Bronchial epithelial cell (primary cell): ENCODE results near the gene MPC2. TPM values are rescaled to one million over a fixed set of nuclear protein-coding genes. Genes with fewer than 3 reads are reported as not detected.
"Not testable (repeated sequence)": the region's sequence is repeated elsewhere in the genome, so short reads cannot be mapped to it uniquely, and the experiment has no call there.

ENCODE experiments used
- DNase-seq: peaks from one replicate; pipeline ENCODE4 v3.0.0-alpha.2; 2010; ENCODE audit warnings: low read depth
- FAIRE-seq: peaks from 2 replicates; lab custom pipeline; 2011; peaks lifted over from hg19 to GRCh38; lab: Jason Lieb, UNC
- H3K27me3 ChIP-seq: 2 replicates; pipeline ENCODE4 v1.5.1; 2011; ENCODE audit warnings: low read length; ENCODE audit not compliant: control insufficient read depth, insufficient read depth
- H3K36me3 ChIP-seq: 2 replicates; pipeline ENCODE4 v1.5.1; 2011; ENCODE audit warnings: low read length; ENCODE audit not compliant: control insufficient read depth, insufficient read depth
- H3K4me3 ChIP-seq: 2 replicates; pipeline ENCODE4 v1.5.1; 2011; ENCODE audit warnings: mild to moderate bottlenecking, low read depth, low read length, control low read depth
- CTCF ChIP-seq: IDR thresholded peaks from 2 replicates; pipeline ENCODE4 v1.5.1; 2011; ENCODE audit warnings: mild to moderate bottlenecking, moderate library complexity, low read length, control low read depth, inconsistent platforms; ENCODE audit not compliant: insufficient read depth, severe bottlenecking
- total RNA-seq: library from RNA; depleted of rRNA; stranded (reverse); fragments of >200 nt; gene quantifications from 2 replicates; pipeline ENCODE4 v1.2.1, GENCODE V29; 2014

Gene MPC2
- total RNA-seq, 1 donor from 2014 or later: 10.8 TPM

- no peak overlapping the region for H3K4me3 ChIP-seq
- TF ChIP-seq CTCF: no peak
- no peaks in the 10 kb centered on the region for H3K27me3 ChIP-seq
- no peaks in the 10 kb centered on the region for H3K36me3 ChIP-seq
- FAIRE-seq: no peak
- no peak for DNase-seq
Measured at GRCh38 chr1:167871331-167871730, 65.5 kb downstream of the MPC2 start.

GRCh38 chr1:167869157-167870001, 67.5 kb downstream of the MPC2 start:
- not testable (repeated sequence) for H3K4me3 ChIP-seq, H3K36me3 ChIP-seq, H3K27me3 ChIP-seq, FAIRE-seq
- peak; percentile 13 for DNase-seq

- not testable (repeated sequence) for H3K27me3 ChIP-seq, H3K4me3 ChIP-seq, H3K36me3 ChIP-seq, FAIRE-seq, DNase-seq
Measured at GRCh38 chr1:167866739-167867414, 70.0 kb downstream of the MPC2 start.

Other genes with a start within 250 kb of the MPC2 start
- gene MPZL1, start 215.1 kb downstream of the MPC2 start, total RNA-seq: 69.8 and 95.6 TPM in 2 replicates
- gene ADCY10, start 22.9 kb downstream of the MPC2 start, total RNA-seq: 0.26 TPM in 2 replicates
- 28.2 and 34.6 TPM in 2 replicates for gene DCAF6, start 389 bp downstream of the MPC2 start, total RNA-seq
- gene GPR161, start 199.9 kb upstream of the MPC2 start, total RNA-seq: 7.4 and 8.2 TPM in 2 replicates
- gene TIPRL, start 241.9 kb upstream of the MPC2 start, total RNA-seq: 25.3 and 38.5 TPM in 2 replicates